WI38 (cell line): ENCODE measurements around the gene IMMP2L.

ENCODE experiments used
- H3K4me3 ChIP-seq: 2 replicates; pipeline ENCODE4 v1.5.1; 2011; ENCODE audit warnings: low read depth, mild to moderate bottlenecking, control low read depth, low read length
- TF ChIP-seq, protein P1 (sequence below): IDR thresholded peaks from 2 replicates; pipeline ENCODE4 v1.5.1; 2012; ENCODE audit warnings: low read depth, mild to moderate bottlenecking, control low read depth, low read length

IMMP2L gene

DNA sequence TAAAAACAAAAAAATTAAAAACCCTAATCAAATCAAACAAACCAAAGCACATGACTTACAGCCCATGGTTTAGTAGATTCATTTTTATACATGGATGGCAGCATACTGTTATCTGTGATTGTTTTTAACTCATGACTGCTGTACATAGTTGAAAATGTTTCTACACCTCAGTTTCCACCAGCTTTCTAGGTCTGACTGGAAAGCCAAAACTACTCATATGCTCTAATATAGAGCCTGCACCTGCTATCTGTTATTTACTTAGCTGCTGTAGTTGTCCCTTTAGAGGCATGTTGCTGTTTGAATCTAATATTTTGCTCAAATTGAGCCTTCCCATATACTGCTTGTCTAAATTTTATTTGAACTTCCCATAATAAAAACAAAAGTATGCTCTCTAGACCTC lies 761.3 kb downstream of the IMMP2L start:
- no peak overlapping the region for H3K4me3 ChIP-seq
- TF ChIP-seq, protein P1, sequence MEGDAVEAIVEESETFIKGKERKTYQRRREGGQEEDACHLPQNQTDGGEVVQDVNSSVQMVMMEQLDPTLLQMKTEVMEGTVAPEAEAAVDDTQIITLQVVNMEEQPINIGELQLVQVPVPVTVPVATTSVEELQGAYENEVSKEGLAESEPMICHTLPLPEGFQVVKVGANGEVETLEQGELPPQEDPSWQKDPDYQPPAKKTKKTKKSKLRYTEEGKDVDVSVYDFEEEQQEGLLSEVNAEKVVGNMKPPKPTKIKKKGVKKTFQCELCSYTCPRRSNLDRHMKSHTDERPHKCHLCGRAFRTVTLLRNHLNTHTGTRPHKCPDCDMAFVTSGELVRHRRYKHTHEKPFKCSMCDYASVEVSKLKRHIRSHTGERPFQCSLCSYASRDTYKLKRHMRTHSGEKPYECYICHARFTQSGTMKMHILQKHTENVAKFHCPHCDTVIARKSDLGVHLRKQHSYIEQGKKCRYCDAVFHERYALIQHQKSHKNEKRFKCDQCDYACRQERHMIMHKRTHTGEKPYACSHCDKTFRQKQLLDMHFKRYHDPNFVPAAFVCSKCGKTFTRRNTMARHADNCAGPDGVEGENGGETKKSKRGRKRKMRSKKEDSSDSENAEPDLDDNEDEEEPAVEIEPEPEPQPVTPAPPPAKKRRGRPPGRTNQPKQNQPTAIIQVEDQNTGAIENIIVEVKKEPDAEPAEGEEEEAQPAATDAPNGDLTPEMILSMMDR: no peak

DNA sequence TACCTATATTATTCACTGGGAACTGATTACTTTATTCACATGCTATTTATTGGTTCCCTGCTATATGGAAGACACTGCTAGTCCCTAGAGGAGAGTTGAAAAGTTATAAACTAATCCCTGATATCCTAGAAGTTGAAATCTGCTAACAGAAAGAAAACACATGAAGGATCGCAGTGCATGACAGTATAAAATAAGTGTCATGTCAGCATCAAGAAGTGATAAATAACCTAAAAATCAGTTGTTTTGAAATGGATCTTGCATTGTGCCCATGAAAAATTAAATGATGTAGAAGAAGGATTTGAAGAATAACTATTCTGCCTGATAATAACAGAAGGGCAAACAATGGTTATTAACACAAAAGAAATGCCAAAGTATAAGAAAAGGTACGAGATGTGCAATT lies 764.6 kb downstream of the IMMP2L start:
- TF ChIP-seq, protein P1: no peak
- H3K4me3 ChIP-seq: no peak overlapping the region

DNA sequence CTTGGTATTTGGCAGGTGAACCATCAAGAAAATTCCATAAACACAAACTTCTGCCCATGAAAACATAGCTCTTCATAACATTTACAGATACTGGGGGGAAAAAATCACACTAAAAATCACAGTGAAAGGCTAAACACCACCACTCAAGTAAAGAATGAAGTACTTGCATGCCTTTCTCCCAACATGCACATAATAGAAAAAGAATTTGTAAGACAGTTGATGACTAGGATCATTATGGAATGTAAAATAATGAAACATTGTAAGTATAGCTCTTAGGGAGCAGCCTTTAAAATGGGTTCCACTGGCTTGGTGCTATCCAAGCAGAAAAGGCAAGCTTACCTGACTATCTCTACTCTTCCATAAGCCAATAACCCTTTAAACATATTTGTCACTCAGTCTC lies 771.3 kb downstream of the IMMP2L start:
- TF ChIP-seq, protein P1: no peak

DNA sequence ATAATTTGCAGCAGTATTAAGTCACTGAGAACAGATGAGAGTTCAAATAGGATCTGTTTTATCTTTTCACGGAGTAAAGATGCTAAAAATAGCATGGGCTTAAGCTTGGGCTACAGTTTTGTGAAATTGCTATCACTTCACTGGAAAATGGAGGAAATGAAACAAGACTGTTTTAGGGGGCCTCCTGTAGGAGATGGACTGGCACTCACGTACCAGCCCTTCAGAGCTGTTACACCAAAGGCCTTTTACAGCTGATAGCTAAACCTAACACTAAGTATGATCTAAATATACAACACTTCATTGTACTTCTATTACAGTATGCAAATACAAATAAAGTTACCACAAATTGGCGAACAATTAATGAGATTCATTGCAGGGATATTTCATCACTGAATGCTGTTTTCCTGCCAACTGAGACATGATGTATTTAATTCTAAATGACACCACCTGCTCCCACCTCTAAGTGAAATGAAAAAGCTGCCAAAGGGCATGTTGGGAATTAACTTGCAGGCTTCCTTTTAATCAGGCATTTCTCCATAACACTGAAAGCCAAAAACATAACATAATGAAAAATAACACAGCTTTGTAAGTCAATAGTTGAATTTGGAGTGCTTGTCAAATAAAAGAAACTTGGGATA lies 775.8 kb downstream of the IMMP2L start:
- TF ChIP-seq, protein P1: no peak
- H3K4me3 ChIP-seq: no peak overlapping the region

More for the DNA sequence above, 771.3 kb downstream of the IMMP2L start:
- H3K4me3 ChIP-seq: no peak overlapping the region

DNA sequence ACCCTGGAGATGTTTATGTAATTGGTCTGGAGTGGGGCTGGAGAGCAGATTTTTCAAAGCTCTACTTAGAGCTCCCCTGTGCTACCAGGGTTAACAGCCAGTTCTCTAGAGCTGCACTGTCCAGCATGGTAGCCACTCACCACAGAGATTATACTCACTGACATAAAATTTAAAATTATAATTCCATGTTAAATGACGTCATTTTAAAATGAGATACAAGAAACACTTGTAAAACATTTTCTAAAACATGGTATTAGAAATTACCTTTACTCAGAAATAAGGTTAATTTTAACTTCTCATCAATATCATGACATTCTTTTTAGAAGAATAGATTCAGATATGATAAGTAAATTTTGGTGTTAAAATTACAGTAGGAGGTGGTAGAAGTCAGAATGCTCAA lies 777.5 kb downstream of the IMMP2L start:
- no peak overlapping the region for H3K4me3 ChIP-seq
- TF ChIP-seq, protein P1: no peak

DNA sequence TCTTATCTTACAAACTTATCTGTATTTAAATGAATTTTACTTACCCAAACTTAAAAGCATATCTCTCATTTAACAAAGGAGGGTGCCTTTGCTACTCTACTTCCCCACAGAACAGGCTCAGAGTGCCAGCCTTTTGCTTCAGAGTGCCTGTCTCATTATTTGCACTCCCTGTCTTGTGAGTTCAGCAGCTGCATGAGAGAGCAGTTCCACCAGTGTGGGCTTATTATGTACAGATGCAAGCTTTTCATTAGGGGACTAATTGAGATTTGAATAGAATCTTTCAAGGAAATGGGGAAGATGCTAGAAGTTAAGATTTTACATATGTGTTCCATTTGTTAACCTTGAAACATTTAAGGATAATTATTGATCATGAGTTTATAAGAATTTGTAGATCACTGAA lies 781.6 kb downstream of the IMMP2L start:
- H3K4me3 ChIP-seq: no peak overlapping the region
- TF ChIP-seq, protein P1: no peak

DNA sequence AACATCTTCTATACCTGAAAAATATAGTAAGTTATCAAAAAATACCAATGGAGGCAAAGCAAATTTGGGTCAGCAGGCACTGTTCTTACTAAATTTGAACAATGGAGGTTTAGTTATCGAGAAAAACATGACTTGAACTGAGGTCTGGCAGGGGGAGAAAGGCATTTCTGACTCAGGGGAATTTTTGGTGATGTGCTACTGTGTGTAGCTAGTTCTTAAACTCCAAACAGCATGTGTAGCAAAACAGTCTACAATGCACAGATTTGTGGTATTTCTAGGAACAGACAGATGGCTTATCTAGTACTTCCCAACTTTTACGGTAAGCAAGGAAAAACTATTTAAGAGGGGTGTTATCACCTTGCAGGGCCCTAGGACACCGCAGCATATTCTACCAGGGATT lies 783.0 kb downstream of the IMMP2L start:
- no peak overlapping the region for H3K4me3 ChIP-seq
- TF ChIP-seq, protein P1: no peak
